Kidney glomerular epithelial cell (primary cell): Measurements from ENCODE around the gene GRIA3.
"Not testable (repeated sequence)": the region's sequence is repeated elsewhere in the genome, so short reads cannot be mapped to it uniquely, and the experiment has no call there.

ENCODE experiments used
- DNase-seq: peaks from one replicate; lab custom pipeline; 2025; lab: John Stamatoyannopoulos, UW

Gene GRIA3

GRCh38 chrX:123348468-123348867 lies 164.4 kb downstream of the GRIA3 start:
- no peak for DNase-seq

- DNase-seq, result no peak
Measured at GRCh38 chrX:123350226-123350625, 166.1 kb downstream of the GRIA3 start.

DNA sequence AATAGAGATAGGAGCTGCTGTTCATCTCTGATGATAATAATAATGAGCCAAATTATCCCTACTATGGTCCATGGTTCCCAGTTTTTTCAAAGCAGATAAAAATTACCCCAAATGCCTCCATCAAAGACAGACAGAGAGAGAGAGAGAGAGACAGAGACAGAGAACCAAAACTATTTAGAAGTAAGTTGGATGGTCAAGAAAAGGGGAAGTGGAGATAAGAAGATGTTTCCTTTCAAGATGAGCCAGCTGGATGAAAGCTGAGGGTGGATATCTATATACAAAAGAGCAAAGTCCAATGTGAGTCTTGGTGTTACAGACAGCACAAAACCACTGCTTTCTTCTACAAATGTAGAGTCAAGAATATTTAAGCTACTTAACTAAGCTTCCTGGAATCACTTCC lies 173.9 kb downstream of the GRIA3 start:
- DNase-seq, result no peak

- no peak for DNase-seq
Measured at GRCh38 chrX:123358457-123358856, 174.4 kb downstream of the GRIA3 start.

- no peak for DNase-seq
Measured at GRCh38 chrX:123361371-123361770, 177.3 kb downstream of the GRIA3 start.

DNA sequence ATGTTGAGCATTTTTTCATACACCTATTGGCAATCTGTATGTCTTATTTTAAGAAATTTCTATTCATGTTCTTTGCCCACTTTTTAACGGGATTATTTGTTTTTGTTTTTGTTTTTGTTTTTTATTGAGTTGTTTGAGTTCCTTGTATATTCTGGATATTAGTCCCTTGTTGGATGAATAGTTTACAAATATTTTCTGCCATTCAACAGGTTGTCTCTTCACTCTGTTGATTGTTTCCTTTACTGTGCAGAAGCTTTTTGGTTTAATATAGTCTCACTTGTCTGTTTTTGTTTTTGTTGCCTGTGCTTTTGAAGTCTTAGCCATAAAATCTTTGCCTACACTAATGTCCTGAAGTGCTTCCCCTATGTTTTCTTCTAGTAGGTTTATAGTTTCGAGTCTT lies 202.1 kb downstream of the GRIA3 start:
- not testable (repeated sequence) for DNase-seq

DNA sequence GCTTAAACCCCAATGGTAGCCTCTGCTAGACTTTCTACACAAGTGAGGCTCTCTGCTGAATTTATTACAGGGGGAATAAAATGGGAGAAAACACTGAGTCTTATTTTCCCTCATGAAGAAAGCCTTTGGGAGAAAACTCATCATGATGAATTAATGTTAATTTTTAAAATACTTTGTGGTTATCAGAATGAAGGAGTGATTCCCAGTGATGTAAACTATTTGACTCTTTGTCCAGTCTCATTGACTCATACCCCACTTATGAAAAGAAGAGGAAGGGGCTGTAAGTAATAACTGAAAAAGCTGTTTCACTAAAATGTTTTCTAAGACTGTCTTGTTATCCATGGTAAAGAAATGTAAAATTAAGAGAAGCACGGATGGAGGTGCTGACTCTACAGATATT lies 208.8 kb downstream of the GRIA3 start:
- no peak for DNase-seq

DNA sequence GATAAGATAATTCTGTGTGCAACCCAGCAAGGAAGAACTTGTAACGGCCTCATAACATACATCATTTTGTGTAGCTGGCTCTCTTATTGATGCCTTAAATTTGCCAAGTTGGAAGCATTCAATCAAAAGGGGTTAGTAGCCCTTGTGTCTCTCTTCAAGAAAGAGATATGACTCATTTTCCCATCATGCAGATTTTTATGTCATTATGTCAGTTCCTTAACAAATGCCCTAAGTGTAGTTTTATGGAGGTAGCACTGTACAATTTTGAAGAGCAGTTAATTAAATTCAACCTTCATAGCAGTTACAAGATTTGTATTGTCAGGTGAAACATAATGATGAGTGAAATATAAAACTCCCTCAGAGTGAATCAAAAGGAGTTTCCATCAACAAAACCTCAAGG lies 215.6 kb downstream of the GRIA3 start:
- no peak for DNase-seq

GRCh38 chrX:123405231-123405630 lies 221.2 kb downstream of the GRIA3 start:
- DNase-seq, result no peak

DNA sequence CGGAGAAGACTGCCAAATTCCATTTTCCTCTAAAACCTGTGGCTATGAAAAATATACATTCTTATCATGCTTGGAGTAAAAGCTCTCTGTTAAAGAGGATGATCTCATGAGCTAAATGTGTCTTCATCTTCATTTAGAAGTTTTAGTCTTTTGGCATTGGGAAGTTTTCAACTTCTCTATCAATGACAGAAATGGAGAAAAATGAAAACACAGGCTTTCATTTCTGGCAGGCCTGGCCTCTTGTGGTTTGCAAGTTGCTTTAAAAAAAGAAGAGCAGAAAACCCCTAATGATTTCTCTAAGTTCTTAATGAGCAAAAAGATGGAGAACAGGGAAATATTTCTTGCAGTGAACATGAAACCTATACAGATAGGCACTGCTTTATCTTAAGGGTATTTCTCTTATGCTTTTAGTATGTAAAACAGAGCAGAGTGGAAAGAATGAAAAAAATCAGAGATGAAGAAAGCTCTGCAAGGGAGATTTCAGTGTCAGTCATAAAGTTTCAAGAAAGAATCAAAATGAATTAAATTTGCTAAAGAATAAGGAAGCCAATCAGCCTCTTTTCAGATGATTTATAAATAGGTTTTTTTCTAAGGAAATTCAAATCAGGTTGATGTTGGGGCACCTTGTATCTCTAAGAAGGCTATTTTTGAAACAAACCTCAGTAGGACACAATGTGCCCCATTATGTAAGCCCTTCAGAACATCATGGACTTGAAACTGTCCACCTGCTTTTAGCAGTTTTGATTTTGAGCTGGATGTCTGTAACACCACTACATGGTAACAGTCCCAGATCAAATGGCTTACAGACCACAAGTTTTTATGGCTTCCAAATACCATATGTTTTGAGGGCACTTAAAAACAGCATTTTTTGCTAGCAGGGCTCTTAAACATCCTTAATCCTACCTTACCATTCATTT lies 225.0 kb downstream of the GRIA3 start:
- no peak for DNase-seq

GRCh38 chrX:123422875-123423274 lies 238.8 kb downstream of the GRIA3 start:
- no peak for DNase-seq

GRCh38 chrX:123424546-123424945 lies 240.5 kb downstream of the GRIA3 start:
- DNase-seq, result peak; percentile 33

GRCh38 chrX:123425471-123425870 lies 241.4 kb downstream of the GRIA3 start:
- no peak for DNase-seq

DNA sequence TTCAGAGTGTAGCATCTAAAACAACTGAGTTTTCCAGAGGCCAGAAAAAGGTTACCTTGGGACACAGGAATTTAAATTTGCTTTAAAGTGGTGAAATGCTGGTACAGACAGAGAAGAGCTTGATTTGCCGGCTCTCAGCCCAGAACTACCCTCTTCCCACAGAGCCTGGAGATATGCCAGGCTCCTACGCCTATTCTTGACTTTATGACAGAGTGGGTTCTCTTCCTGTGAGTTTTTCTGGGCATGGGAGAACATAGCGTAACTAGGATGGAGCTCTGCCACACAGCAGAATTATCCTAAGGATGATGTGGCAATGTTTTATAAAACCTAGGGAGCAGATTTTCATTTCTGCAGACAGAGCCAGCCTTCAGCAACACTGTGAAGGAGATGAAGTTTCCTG lies 241.8 kb downstream of the GRIA3 start:
- DNase-seq, result no peak

DNA sequence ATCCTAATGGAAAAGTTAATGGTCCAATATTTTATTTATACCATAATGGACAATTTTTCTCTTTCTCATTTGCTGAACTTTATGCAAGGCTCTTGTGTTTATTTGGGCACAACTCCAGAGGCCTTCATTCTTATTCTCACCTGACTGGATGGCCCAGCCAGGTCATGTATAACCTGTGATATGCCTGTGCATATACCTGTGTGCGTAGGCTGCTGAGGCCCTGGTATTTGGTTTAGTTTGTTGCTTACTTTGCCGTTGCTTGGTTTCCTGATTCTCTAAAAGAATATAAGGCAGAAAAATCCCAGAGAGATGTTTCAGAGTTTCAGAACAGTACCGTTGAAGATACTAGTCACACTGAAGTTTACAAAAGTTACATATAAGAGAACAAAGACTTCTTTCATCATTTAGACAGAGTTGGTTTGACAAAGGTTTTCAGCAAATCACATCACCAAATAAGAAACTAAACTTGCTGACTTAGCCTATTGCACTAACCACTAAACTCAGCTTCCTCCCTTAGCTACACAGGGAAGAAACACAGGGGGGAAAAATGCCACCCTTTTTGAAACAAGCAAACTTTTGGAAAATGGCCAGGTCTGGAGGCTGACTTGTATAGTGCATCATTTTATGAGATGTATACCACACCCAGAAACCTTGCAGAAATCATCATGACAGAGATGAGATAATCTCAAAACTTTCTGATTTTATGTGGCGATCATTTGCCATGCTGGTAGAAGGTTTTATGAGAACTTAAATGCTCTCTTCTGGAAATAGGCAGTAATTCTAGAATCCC lies 248.5 kb downstream of the GRIA3 start:
- no peak for DNase-seq

- DNase-seq, result no peak
Measured at GRCh38 chrX:123436512-123437136, 252.5 kb downstream of the GRIA3 start.

DNA sequence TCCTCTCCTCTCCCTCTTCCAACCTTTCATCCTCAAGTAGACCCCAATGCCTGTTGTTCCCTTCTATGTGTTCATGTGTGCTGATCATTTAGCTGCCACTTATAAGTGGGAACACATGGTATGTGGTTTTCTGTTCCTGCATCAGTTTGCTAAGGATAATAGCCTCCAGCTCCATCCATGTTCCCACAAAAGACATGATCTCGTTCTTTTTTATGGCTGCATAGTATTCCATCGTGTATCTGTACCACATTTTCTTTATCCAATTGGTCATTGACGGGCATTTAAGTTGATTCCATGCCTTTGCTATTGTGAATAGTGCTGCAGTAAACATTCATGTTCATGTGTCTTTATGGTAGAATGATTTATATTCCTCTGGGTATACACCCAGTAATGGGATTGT lies 255.8 kb downstream of the GRIA3 start:
- DNase-seq, result not testable (repeated sequence)

DNA sequence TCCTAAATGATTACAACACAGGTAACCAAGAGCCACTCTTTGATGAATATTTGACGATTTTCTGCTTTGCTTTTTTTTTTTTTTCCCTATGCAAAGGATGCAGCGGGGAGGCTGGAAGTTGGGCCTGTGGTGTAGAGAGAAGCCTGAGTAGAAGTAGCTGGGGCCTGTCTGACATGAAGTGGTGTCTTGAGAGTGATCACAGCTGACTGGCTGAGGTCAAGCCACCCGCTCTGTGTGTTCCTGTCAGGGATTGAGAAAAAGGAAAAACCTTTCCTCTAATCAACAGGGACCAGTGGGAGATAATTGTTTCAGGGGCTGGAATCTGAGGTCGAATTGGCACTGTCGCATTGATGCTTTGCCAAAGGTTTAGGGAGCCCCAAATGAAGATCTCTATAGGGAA lies 258.7 kb downstream of the GRIA3 start:
- DNase-seq, result no peak

- no peak for DNase-seq
Measured at GRCh38 chrX:123447506-123447905, 263.4 kb downstream of the GRIA3 start.

DNA sequence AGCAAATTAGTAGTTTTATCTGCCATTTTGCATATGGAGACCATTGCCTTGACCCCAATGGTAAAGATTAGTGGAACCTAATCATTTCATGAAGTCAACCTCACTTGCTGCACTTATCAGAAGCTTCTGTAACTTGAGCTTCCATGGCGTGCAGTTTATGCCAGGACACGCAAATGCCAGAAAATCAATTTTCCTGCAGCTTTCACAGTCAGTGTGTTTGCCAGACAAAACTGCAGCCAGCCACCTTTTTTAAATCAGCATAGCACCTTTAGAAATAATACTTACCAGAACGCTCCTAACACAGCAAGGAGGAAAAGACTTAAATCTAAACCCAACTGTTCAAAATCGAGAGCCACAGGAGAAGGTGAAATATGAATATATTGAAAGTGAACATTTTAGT lies 265.3 kb downstream of the GRIA3 start:
- no peak for DNase-seq

GRCh38 chrX:123450222-123450621 lies 266.1 kb downstream of the GRIA3 start:
- no peak for DNase-seq

DNA sequence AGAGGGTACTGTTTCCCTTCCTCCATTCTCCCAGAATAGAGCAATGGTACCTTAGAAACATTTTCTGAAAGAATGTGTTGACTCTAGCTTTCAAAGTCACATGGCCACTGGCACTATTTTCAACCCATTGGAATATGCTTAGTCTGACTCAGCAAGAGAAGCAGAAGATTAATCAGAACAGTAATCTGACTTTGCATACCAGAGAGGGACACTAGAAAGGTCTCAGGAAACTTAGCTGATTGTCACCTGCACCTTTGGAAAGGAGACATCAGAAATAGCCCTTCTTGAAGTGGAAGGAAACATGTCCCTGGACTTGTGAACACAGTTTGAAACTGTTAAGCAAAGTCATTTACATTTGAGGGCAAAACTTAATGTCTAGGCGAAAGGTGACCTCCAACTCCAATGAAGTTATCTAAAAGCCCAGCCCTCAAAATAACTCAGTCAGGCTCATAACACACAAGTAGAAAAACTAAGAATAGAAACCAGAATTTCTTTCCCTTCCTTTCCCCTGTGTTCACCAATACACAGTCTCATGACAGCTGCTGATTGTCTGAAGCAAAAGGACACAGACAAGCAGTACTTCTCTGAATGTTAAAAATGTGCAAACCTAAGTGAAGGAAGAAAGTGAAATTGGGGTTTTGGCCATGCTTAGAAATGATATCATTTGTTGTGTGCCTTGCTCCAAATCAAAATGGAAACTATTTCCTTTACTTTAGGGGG lies 270.8 kb downstream of the GRIA3 start:
- no peak for DNase-seq
